ENCODE data around the gene LST1. TPM values are rescaled to one million over a fixed set of nuclear protein-coding genes. Genes with fewer than 3 reads are reported as not detected.
A peak's percentile ranks its signal among the peaks of the same experiment; 100 is the strongest.

LST1 gene
- total RNA-seq, 2 experiments from 2014 or later: 3.0 to 4.2 TPM

GRCh38 chr6:31569861-31570536 lies 16.1 kb upstream of the LST1 start:
- Histone ChIP-seq H3K36me3 (ENCODE audit: insufficient read depth, low read length) (no peaks in the 10 kb centered on the region), H3K27ac (ENCODE audit: low read depth, low read length, poor library complexity, severe bottlenecking) (peak overlapping the region; percentile 75), H3K79me2 (ENCODE audit: insufficient read depth, low read depth, low read length) (peaks cover 10% of the 10 kb centered on the region; the same call in 1 of the 2 replicates), H3K9me2 (ENCODE audit: insufficient read depth, low read length) (no peaks in the 10 kb centered on the region), H3K4me3 (ENCODE audit: low read depth, low read length, poor library complexity, severe bottlenecking) (peak overlapping the region; percentile 68), H3K4me2 (ENCODE audit: low read length) (peak overlapping the region; percentile 82), H4K20me1 (ENCODE audit: insufficient read depth, low read length) (no peaks in the 10 kb centered on the region), H2AFZ (ENCODE audit: low read length) (no peak overlapping the region), H3K9me3 (ENCODE audit: low read length) (no peaks in the 10 kb centered on the region), H3K4me1 (ENCODE audit: insufficient read depth, low read length, poor library complexity, severe bottlenecking) (peaks cover 79% of the 10 kb centered on the region)
- TF ChIP-seq, protein P1, sequence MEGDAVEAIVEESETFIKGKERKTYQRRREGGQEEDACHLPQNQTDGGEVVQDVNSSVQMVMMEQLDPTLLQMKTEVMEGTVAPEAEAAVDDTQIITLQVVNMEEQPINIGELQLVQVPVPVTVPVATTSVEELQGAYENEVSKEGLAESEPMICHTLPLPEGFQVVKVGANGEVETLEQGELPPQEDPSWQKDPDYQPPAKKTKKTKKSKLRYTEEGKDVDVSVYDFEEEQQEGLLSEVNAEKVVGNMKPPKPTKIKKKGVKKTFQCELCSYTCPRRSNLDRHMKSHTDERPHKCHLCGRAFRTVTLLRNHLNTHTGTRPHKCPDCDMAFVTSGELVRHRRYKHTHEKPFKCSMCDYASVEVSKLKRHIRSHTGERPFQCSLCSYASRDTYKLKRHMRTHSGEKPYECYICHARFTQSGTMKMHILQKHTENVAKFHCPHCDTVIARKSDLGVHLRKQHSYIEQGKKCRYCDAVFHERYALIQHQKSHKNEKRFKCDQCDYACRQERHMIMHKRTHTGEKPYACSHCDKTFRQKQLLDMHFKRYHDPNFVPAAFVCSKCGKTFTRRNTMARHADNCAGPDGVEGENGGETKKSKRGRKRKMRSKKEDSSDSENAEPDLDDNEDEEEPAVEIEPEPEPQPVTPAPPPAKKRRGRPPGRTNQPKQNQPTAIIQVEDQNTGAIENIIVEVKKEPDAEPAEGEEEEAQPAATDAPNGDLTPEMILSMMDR (conservative IDR thresholded peaks at IDR 0.05; ENCODE audit: low read length): no peak
- TF ChIP-seq EZH2phosphoT487 (IDR thresholded peaks at IDR 0.05; ENCODE audit: borderline replicate concordance, low read depth, low read length): no peak
- intact Hi-C loops (cut with micrococcal nuclease; ENCODE audit: unreplicated experiment): no loop called here
- ChIA-PET POLR2A (interaction anchor here (0.6 to 3.3 kb wide), 9 partner anchors 10 to 25 kb away, joined by 3 to 19 read pairs (median 4); partner anchors contain the start of gene LST1), CTCF (ENCODE audit: unreplicated experiment) (interaction anchor here (0.6 to 0.7 kb wide), 2 partner anchors 12 to 19 kb away, joined by 3 read pairs; no protein-coding TSS in a partner anchor)
- TSS peak; percentile 33 for BruUV-seq (replicated peaks)
- DNase-seq (ENCODE audit: low spot score): no peak

DNA sequence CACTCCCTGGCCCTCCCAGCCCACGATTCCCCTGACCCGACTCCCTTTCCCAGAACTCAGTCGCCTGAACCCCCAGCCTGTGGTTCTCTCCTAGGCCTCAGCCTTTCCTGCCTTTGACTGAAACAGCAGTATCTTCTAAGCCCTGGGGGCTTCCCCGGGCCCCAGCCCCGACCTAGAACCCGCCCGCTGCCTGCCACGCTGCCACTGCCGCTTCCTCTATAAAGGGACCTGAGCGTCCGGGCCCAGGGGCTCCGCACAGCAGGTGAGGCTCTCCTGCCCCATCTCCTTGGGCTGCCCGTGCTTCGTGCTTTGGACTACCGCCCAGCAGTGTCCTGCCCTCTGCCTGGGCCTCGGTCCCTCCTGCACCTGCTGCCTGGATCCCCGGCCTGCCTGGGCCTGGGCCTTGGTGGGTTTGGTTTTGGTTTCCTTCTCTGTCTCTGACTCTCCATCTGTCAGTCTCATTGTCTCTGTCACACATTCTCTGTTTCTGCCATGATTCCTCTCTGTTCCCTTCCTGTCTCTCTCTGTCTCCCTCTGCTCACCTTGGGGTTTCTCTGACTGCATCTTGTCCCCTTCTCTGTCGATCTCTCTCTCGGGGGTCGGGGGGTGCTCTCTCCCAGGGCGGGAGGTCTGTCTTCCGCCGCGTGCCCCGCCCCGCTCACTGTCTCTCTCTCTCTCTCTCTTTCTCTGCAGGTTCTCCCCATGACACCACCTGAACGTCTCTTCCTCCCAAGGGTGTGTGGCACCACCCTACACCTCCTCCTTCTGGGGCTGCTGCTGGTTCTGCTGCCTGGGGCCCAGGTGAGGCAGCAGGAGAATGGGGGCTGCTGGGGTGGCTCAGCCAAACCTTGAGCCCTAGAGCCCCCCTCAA lies 13.8 kb upstream of the LST1 start, which contains the start of gene LTA:
TSS of gene LTA (plus strand) at position 249 of the 871 bp plus-strand sequence. CDS start at position 703, 454 bp downstream.
- Histone ChIP-seq H3K9me3 (ENCODE audit: low read length) (no peaks in the 10 kb centered on the region), H3K27ac (ENCODE audit: low read depth, low read length, poor library complexity, severe bottlenecking) (peak within 1 kb of the TSS; percentile 75), H3K4me2 (ENCODE audit: low read length) (peak within 1 kb of the TSS; percentile 82), H3K4me3 (ENCODE audit: low read depth, low read length, poor library complexity, severe bottlenecking) (peak within 1 kb of the TSS; percentile 68), H3K9me2 (ENCODE audit: insufficient read depth, low read length) (no peaks in the 10 kb centered on the region), H3K36me3 (ENCODE audit: insufficient read depth, low read length) (peaks cover 2% of the 10 kb centered on the region; the same call in 1 of the 2 replicates), H3K79me2 (ENCODE audit: insufficient read depth, low read depth, low read length) (peaks cover 14% of the 10 kb centered on the region; the same call in 1 of the 2 replicates), H2AFZ (ENCODE audit: low read length) (peak within 1 kb of the TSS; percentile 67; the same call in 1 of the 2 replicates), H4K20me1 (ENCODE audit: insufficient read depth, low read length) (no peaks in the 10 kb centered on the region), H3K4me1 (ENCODE audit: insufficient read depth, low read length, poor library complexity, severe bottlenecking) (peaks cover 99% of the 10 kb centered on the region)
- CTCF ChIA-PET (ENCODE audit: unreplicated experiment): interaction anchor here (1.0 to 1.5 kb wide), 2 partner anchors 14 kb away, joined by 3 read pairs; partner anchors contain the start of gene LST1
- intact Hi-C loops (cut with micrococcal nuclease; ENCODE audit: unreplicated experiment): loop anchor here (1.0 kb wide), 1 partner anchor 12 kb away; no protein-coding TSS in a partner anchor
- BruUV-seq (replicated peaks): TSS peak; percentile 51
- no peak for TF ChIP-seq EZH2phosphoT487 (IDR thresholded peaks at IDR 0.05; ENCODE audit: borderline replicate concordance, low read depth, low read length)
- TF ChIP-seq, protein P1 (conservative IDR thresholded peaks at IDR 0.05; ENCODE audit: low read length): no peak
- peak; percentile 70 for DNase-seq (ENCODE audit: low spot score)
- POLR2A ChIA-PET: interaction anchor here (3.3 kb wide), 1 partner anchor 13 kb away, joined by 19 read pairs; the partner anchor contains the start of gene LST1

Measured in OCI-LY7 (cell line).